ENCODE data around the gene MPST. TPM values are rescaled to one million over a fixed set of nuclear protein-coding genes. Genes with fewer than 3 reads are reported as not detected.

MPST gene
- total RNA-seq, 1 donor = 20.7 TPM

Other genes with a start within 250 kb of the MPST start
- gene IFT27, start 243.6 kb upstream of the MPST start, total RNA-seq = 1.6 TPM
- 0.73 TPM for gene PVALB, start 202.7 kb upstream of the MPST start, total RNA-seq
- 22.8 TPM for gene NCF4, start 158.7 kb upstream of the MPST start, total RNA-seq
- 17.4 TPM for gene CSF2RB, start 106.1 kb upstream of the MPST start, total RNA-seq
- gene TST, start 295 bp upstream of the MPST start, total RNA-seq = 6.7 TPM
- gene KCTD17, start 32.0 kb downstream of the MPST start, total RNA-seq = 10.0 TPM
- under 0.01 TPM for gene TMPRSS6, start 90.0 kb downstream of the MPST start, total RNA-seq
- gene IL2RB, start 130.2 kb downstream of the MPST start, total RNA-seq = 26.9 TPM
- 1.4 TPM for gene C1QTNF6, start 168.5 kb downstream of the MPST start, total RNA-seq
- gene SSTR3, start 192.7 kb downstream of the MPST start, total RNA-seq = 2.4 TPM
- 107 TPM for gene RAC2, start 224.5 kb downstream of the MPST start, total RNA-seq